HG03139 (cell line): ENCODE measurements around the gene SRGAP2B.
"Not testable (repeated sequence)": the region's sequence is repeated elsewhere in the genome, so short reads cannot be mapped to it uniquely, and the experiment has no call there.

Experiments
- ATAC-seq: cut with Tn5 transposase; IDR thresholded peaks from one replicate; pipeline ENCODE4 v1.9.1; 2021; ENCODE audit not compliant: unreplicated experiment

Gene SRGAP2B

GRCh38 chr1:145093517-145094149 is 1.5 kb downstream of the SRGAP2B start:
- ATAC-seq, result not testable (repeated sequence)

- not testable (repeated sequence) for ATAC-seq
Observed at GRCh38 chr1:145082483-145083255, 12.5 kb downstream of the SRGAP2B start.

GRCh38 chr1:145080193-145080592 is 14.9 kb downstream of the SRGAP2B start:
- ATAC-seq, result not testable (repeated sequence)

GRCh38 chr1:145079737-145080136 is 15.4 kb downstream of the SRGAP2B start:
- not testable (repeated sequence) for ATAC-seq

- ATAC-seq, result not testable (repeated sequence)
Observed at GRCh38 chr1:145078787-145079370, 16.2 kb downstream of the SRGAP2B start.

GRCh38 chr1:145077872-145078786 is 17.0 kb downstream of the SRGAP2B start:
- not testable (repeated sequence) for ATAC-seq

GRCh38 chr1:145076877-145077276 is 18.3 kb downstream of the SRGAP2B start:
- not testable (repeated sequence) for ATAC-seq

GRCh38 chr1:145074021-145074559 is 21.0 kb downstream of the SRGAP2B start:
- not testable (repeated sequence) for ATAC-seq

- not testable (repeated sequence) for ATAC-seq
Observed at GRCh38 chr1:145071569-145071968, 23.6 kb downstream of the SRGAP2B start.

GRCh38 chr1:145066486-145066885 is 28.6 kb downstream of the SRGAP2B start:
- ATAC-seq, result not testable (repeated sequence)

GRCh38 chr1:145065194-145065826 is 29.8 kb downstream of the SRGAP2B start:
- peak; percentile 68 for ATAC-seq

GRCh38 chr1:145063941-145064648 is 31.0 kb downstream of the SRGAP2B start:
- ATAC-seq, result not testable (repeated sequence)

- ATAC-seq, result not testable (repeated sequence)
Observed at GRCh38 chr1:145063285-145063684, 31.8 kb downstream of the SRGAP2B start.

- ATAC-seq, result not testable (repeated sequence)
Observed at GRCh38 chr1:145058184-145058583, 36.9 kb downstream of the SRGAP2B start.

GRCh38 chr1:145055217-145055760 is 39.8 kb downstream of the SRGAP2B start:
- peak; percentile 99 for ATAC-seq

- not testable (repeated sequence) for ATAC-seq
Observed at GRCh38 chr1:145053428-145053827, 41.7 kb downstream of the SRGAP2B start.

GRCh38 chr1:145052019-145052776 is 42.9 kb downstream of the SRGAP2B start:
- not testable (repeated sequence) for ATAC-seq

- ATAC-seq, result not testable (repeated sequence)
Observed at GRCh38 chr1:145048181-145048856, 46.8 kb downstream of the SRGAP2B start.
